Smooth muscle cell (in vitro differentiated cells): Measurements from ENCODE around the gene PRKCE. TPM values are rescaled to one million over a fixed set of nuclear protein-coding genes. Genes with fewer than 3 reads are reported as not detected.

Experiments used
- DNase-seq: peaks from one replicate; lab custom pipeline; 2025; ENCODE audit not compliant: unreplicated experiment; lab: John Stamatoyannopoulos, UW
- H2AFZ ChIP-seq: fragments of 200-600 bp; sonication (generic); 2 replicates; pipeline ENCODE4 v1.6.0; 2016; ENCODE audit warnings: antibody characterized with exemption, low read depth, mild to moderate bottlenecking
- H3F3A ChIP-seq: fragments of 200-600 bp; sonication (generic); 2 replicates; pipeline ENCODE4 v1.6.0; 2017; ENCODE audit warnings: antibody characterized with exemption, low read depth
- H3K27ac ChIP-seq: fragments of 200-600 bp; sonication (generic); 2 replicates; pipeline ENCODE4 v1.5.1; 2016; ENCODE audit warnings: low read depth, mild to moderate bottlenecking
- H3K27me3 ChIP-seq: fragments of 200-600 bp; sonication (generic); 2 replicates; pipeline ENCODE4 v1.6.1; 2016; ENCODE audit warnings: low read depth, mild to moderate bottlenecking
- H3K36me3 ChIP-seq: fragments of 200-600 bp; sonication (generic); 2 replicates; pipeline ENCODE4 v1.5.1; 2016; ENCODE audit warnings: low read depth
- H3K4me1 ChIP-seq: fragments of 200-600 bp; sonication (generic); 2 replicates; pipeline ENCODE4 v1.5.1; 2016; ENCODE audit warnings: low read depth
- H3K4me2 ChIP-seq: fragments of 200-600 bp; sonication (generic); 2 replicates; pipeline ENCODE4 v1.6.0; 2016; ENCODE audit warnings: mild to moderate bottlenecking
- H3K4me3 ChIP-seq: fragments of 200-600 bp; sonication (generic); 2 replicates; pipeline ENCODE4 v1.5.1; 2016; ENCODE audit warnings: mild to moderate bottlenecking
- H3K79me2 ChIP-seq: fragments of 200-600 bp; sonication (generic); 2 replicates; pipeline ENCODE4 v1.6.0; 2016; ENCODE audit warnings: low read depth, mild to moderate bottlenecking
- H3K9ac ChIP-seq: fragments of 200-600 bp; sonication (generic); 2 replicates; pipeline ENCODE4 v1.6.0; 2016; ENCODE audit warnings: low read depth
- H3K9me3 ChIP-seq: fragments of 200-600 bp; sonication (generic); replicated peaks from 2 replicates; pipeline ENCODE4 v1.5.1; 2016; ENCODE audit warnings: low read depth
- H4K20me1 ChIP-seq: fragments of 200-600 bp; sonication (generic); 2 replicates; pipeline ENCODE4 v1.6.0; 2016; ENCODE audit warnings: low read depth
- whole genome bisulfite sequencing: methylation state at CpG from one replicate; pipeline ENCODE4 v1.1.7; 2016; ENCODE audit warnings: low lambda C conversion rate; 5-methylcytosine and 5-hydroxymethylcytosine counted together
- polyA plus RNA-seq: library from polyadenylated mRNA; unstranded; fragments of >200 nt; fragmentation: Nextera tagmentation; extraction: Ambion mirVana; gene quantifications from 2 replicates; pipeline ENCODE4 v1.2.1, GENCODE V29; 2016
- total RNA-seq: library from RNA; depleted of rRNA; stranded (reverse); fragments of >200 nt; gene quantifications from 2 replicates; pipeline ENCODE4 v1.2.3, GENCODE V29; 2014
- TF ChIP-seq, protein P1 (sequence below): fragments of 200-600 bp; sonication (generic); IDR thresholded peaks from 2 replicates; pipeline ENCODE4 v1.5.1; 2017; ENCODE audit warnings: borderline replicate concordance, mild to moderate bottlenecking, antibody characterized with exemption; ENCODE audit not compliant: insufficient read depth, poor library complexity, severe bottlenecking

The PRKCE gene
- total and polyA plus RNA-seq, 2 experiments from 2014 or later = 20.6 to 29.1 TPM

DNA sequence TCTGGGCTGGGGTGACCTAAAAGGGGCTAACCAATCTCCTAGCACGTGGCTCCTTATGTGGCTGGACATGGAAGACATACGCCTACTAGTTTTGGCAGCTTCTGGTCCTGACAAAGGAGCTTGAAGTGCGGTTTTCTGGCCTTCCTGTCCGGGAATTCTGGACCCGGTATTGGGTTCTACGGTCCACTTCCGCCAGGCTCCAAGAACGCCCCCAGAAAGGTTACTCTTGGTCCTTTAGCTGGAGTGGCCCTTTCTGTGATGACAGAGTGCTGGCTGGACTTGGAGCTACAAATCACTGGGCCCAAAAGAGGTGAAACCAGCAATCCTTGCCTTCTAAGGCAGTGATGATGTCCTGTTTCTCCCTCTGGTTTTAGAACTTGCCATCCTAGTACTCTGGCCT lies 481.5 kb downstream of the PRKCE start:
- Histone ChIP-seq H3K36me3 (no peaks in the 10 kb centered on the region), H3K9me3 (no peaks in the 10 kb centered on the region), H3K4me2 (no peak overlapping the region), H3K79me2 (no peaks in the 10 kb centered on the region), H4K20me1 (no peaks in the 10 kb centered on the region), H3F3A (peaks cover 34% of the 10 kb centered on the region), H3K4me1 (peaks cover 14% of the 10 kb centered on the region), H2AFZ (no peak overlapping the region), H3K9ac (no peak overlapping the region), H3K4me3 (no peak overlapping the region), H3K27me3 (no peaks in the 10 kb centered on the region), H3K27ac (no peak overlapping the region)
- no peak for DNase-seq
- TF ChIP-seq, protein P1, sequence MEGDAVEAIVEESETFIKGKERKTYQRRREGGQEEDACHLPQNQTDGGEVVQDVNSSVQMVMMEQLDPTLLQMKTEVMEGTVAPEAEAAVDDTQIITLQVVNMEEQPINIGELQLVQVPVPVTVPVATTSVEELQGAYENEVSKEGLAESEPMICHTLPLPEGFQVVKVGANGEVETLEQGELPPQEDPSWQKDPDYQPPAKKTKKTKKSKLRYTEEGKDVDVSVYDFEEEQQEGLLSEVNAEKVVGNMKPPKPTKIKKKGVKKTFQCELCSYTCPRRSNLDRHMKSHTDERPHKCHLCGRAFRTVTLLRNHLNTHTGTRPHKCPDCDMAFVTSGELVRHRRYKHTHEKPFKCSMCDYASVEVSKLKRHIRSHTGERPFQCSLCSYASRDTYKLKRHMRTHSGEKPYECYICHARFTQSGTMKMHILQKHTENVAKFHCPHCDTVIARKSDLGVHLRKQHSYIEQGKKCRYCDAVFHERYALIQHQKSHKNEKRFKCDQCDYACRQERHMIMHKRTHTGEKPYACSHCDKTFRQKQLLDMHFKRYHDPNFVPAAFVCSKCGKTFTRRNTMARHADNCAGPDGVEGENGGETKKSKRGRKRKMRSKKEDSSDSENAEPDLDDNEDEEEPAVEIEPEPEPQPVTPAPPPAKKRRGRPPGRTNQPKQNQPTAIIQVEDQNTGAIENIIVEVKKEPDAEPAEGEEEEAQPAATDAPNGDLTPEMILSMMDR = no peak
- WGBS = 98% methylated on average over 8 of the region's 8 CpGs

DNA sequence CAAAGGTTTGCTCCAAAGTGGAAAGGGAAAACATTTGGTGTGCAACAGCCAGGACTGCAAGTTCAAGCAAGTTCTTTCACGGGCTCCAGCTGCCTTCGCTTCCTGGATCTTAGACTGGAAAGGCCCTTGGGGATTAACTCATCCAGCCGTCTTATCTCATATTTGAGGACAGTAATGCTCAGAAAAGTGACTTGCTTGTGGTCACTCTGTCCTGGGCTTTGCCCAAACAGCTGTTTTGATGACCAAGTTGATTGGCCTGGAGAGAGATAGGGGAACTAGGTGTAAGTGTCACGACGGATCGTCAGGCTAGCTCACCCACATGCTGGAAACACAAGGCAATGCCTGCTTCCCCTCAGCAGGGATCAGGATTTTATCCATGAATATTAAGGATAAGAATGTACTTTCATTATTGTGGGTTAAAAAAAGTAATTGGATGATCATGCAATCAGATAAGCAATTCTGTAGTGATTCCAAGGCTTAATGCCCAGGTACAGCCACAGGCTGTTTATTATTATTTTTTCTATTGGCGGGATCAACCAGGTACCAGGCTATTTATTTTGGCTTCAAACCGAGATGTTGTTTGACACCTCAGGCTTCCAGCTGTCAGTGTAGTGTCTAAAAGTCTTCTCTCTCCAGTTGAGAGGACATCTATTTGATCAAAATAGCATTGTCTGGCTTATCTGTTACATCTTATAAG lies 483.2 kb downstream of the PRKCE start:
- Histone ChIP-seq H3K79me2 (no peaks in the 10 kb centered on the region), H3K4me2 (peak overlapping the region; percentile 57), H3K4me3 (no peak overlapping the region), H3K9me3 (no peaks in the 10 kb centered on the region), H3K36me3 (no peaks in the 10 kb centered on the region), H4K20me1 (no peaks in the 10 kb centered on the region), H3F3A (peaks cover 34% of the 10 kb centered on the region), H3K27ac (peak overlapping the region; percentile 39), H2AFZ (no peak overlapping the region), H3K9ac (no peak overlapping the region), H3K27me3 (no peaks in the 10 kb centered on the region), H3K4me1 (peaks cover 14% of the 10 kb centered on the region)
- TF ChIP-seq, protein P1 = no peak
- WGBS = 24% methylated on average over 8 of the region's 8 CpGs
- DNase-seq = no peak

DNA sequence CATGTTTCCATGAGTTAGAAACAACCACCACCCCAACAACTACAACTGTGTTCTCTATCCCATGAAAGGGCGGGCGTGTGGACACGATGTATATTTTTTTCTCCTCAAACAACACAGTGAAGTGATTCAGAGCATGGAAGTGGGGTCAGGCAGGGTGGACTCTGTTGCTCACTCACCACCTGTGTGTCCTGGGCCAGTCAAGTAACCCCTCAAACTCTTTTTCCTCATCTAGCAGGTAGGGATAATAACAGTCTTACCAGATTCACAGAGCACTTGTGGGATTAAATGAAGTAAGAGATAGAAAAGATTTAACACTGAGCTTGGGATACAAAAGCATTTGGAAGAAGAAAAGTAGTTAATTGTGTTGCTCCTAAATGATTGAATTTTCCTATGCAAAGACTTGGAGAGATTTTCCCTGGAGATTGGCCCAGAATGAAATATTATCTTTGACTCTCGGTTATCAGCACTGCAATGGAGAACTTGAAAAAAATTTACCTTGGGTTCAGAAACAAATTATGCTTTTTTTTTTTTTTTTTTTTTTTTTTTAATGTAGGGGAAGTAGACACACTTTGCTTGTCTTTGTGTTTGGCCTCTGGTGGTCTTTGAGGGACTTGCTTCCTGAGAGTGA lies 483.9 kb downstream of the PRKCE start:
- peak overlapping the region; percentile 64 for H3K27ac ChIP-seq
- no peaks in the 10 kb centered on the region for H3K27me3 ChIP-seq
- H3K36me3 ChIP-seq = no peaks in the 10 kb centered on the region
- TF ChIP-seq, protein P1 = no peak
- H3K4me1 ChIP-seq = peaks cover 14% of the 10 kb centered on the region
- H3F3A ChIP-seq = peaks cover 34% of the 10 kb centered on the region
- no peaks in the 10 kb centered on the region for H4K20me1 ChIP-seq
- H3K9ac ChIP-seq = no peak overlapping the region
- H3K4me2 ChIP-seq = peak overlapping the region; percentile 69
- no peaks in the 10 kb centered on the region for H3K9me3 ChIP-seq
- 89% methylated on average over 4 of the region's 4 CpGs for WGBS
- no peak overlapping the region for H2AFZ ChIP-seq
- DNase-seq = no peak
- no peaks in the 10 kb centered on the region for H3K79me2 ChIP-seq
- no peak overlapping the region for H3K4me3 ChIP-seq
